NCI-H1930 (cell line): ENCODE measurements around the gene CEP68.
"Not testable (repeated sequence)": the region's sequence is repeated elsewhere in the genome, so short reads cannot be mapped to it uniquely, and the experiment has no call there.

ENCODE experiments used
- DNase-seq, 2 experiments: peaks; one replicate each; lab custom pipeline; 2025; lab: John Stamatoyannopoulos, UW

Gene CEP68

GRCh38 chr2:65056215-65057053 is at the start of gene CEP68:
Gene CEP68 (plus strand): TSS chr2:65056416. CDS start chr2:65069445, 13,029 bp downstream.
- peak; percentile 90 to 94 for DNase-seq

- DNase-seq, result no peak
Observed at GRCh38 chr2:65013776-65014175, 42.4 kb upstream of the CEP68 start.

- no peak for DNase-seq
Observed at GRCh38 chr2:65015731-65016130, 40.5 kb upstream of the CEP68 start.

GRCh38 chr2:65016789-65017188 is 39.4 kb upstream of the CEP68 start:
- no peak for DNase-seq

GRCh38 chr2:65017335-65017734 is 38.9 kb upstream of the CEP68 start:
- DNase-seq, result no peak

- no peak for DNase-seq
Observed at GRCh38 chr2:65018141-65018582, 38.1 kb upstream of the CEP68 start.

GRCh38 chr2:65019010-65019409 is 37.2 kb upstream of the CEP68 start:
- no peak for DNase-seq

GRCh38 chr2:65019675-65020195 is 36.5 kb upstream of the CEP68 start:
- DNase-seq, result no peak

GRCh38 chr2:65020251-65020650 is 36.0 kb upstream of the CEP68 start:
- DNase-seq, result not testable (repeated sequence)

- DNase-seq, result no peak
Observed at GRCh38 chr2:65020943-65021528, 35.2 kb upstream of the CEP68 start.

GRCh38 chr2:65021709-65022108 is 34.5 kb upstream of the CEP68 start:
- no peak for DNase-seq

GRCh38 chr2:65022189-65022588 is 34.0 kb upstream of the CEP68 start:
- no peak for DNase-seq

- DNase-seq, result no peak
Observed at GRCh38 chr2:65023742-65024141, 32.5 kb upstream of the CEP68 start.

GRCh38 chr2:65024149-65024829 is 31.9 kb upstream of the CEP68 start:
- no peak for DNase-seq

- DNase-seq, result no peak
Observed at GRCh38 chr2:65025453-65026123, 30.6 kb upstream of the CEP68 start.

- DNase-seq, result no peak
Observed at GRCh38 chr2:65026154-65026553, 30.1 kb upstream of the CEP68 start.

- DNase-seq, result no peak
Observed at GRCh38 chr2:65026704-65027464, 29.3 kb upstream of the CEP68 start.

GRCh38 chr2:65027616-65028244 is 28.5 kb upstream of the CEP68 start:
- DNase-seq, result no peak

GRCh38 chr2:65030476-65031332 is 25.5 kb upstream of the CEP68 start:
- no peak for DNase-seq
